SK-N-SH (cell line): ENCODE data around the gene CNTNAP2. TPM values are rescaled to one million over a fixed set of nuclear protein-coding genes. Genes with fewer than 3 reads are reported as not detected.
A peak's percentile ranks its signal among the peaks of the same experiment; 100 is the strongest.

Source experiments
- CTCF ChIA-PET: fragments of 300-600, 350-600 bp; formaldehyde crosslinking; extraction: SDS; loops from one replicate; lab custom pipeline; 2021; lab: Yijun Ruan, JAX
- POLR2A ChIA-PET: fragments of 350-600 bp; sonication (Branson Sonifier 250); formaldehyde crosslinking; extraction: SDS; loops from one replicate; lab custom pipeline; 2020; ENCODE audit warnings: antibody characterized with exemption, inconsistent platforms; lab: Yijun Ruan, JAX
- DNase-seq: peaks from one replicate; pipeline ENCODE4 v3.0.0; 2012
- H2AFZ ChIP-seq: fragments of 200-600 bp; sonication (generic); 2 replicates; pipeline ENCODE4 v1.8.1; 2016; ENCODE audit warnings: antibody characterized with exemption, mild to moderate bottlenecking, low read depth
- H3F3A ChIP-seq: fragments of 200-600 bp; sonication (generic); replicated peaks from 2 replicates; pipeline ENCODE3; 2016; ENCODE audit warnings: antibody characterized with exemption, mild to moderate bottlenecking; ENCODE audit not compliant: insufficient read depth
- H3K27ac ChIP-seq, 2 experiments: fragments of 200-500 bp in 1 of 2; fragments of 200-600 bp in 1 of 2; sonication (Bioruptor generic) in 1 of 2; sonication (generic), shearing (Covaris generic) in 1 of 2; 2 replicates each; pipeline versions ENCODE4 v1.5.1 to v1.6.1; 2014 to 2016; ENCODE audit warnings: low read depth in 2 of 2, inconsistent platforms in 1 of 2, low read length in 1 of 2, mild to moderate bottlenecking in 1 of 2, mixed read lengths in 1 of 2
- H3K27me3 ChIP-seq: fragments of 200-600 bp; sonication (generic), shearing (Covaris generic); 2 replicates; pipeline ENCODE4 v1.6.1; 2016; ENCODE audit warnings: mixed run types; ENCODE audit not compliant: insufficient read depth
- H3K36me3 ChIP-seq, 2 experiments: fragments of 200-500 bp in 1 of 2; fragments of 200-600 bp in 1 of 2; sonication (Bioruptor generic) in 1 of 2; sonication (generic) in 1 of 2; replicated peaks in 1 of 2; 2 replicates each; pipeline versions ENCODE3 to v1.5.1; 2014 to 2016; ENCODE audit warnings: low read length in 1 of 2, mild to moderate bottlenecking in 1 of 2; ENCODE audit not compliant: insufficient read depth in 2 of 2, control insufficient read depth in 1 of 2
- H3K4me1 ChIP-seq, 2 experiments: fragments of 200-500 bp in 1 of 2; fragments of 200-600 bp in 1 of 2; sonication (Bioruptor generic) in 1 of 2; sonication (generic), shearing (Covaris generic) in 1 of 2; 2 replicates each; pipeline versions ENCODE4 v1.5.1 to v1.6.1; 2014 to 2016; ENCODE audit warnings: low read depth in 1 of 2, low read length in 1 of 2, mixed run types in 1 of 2; ENCODE audit not compliant: insufficient read depth in 2 of 2, control insufficient read depth in 1 of 2
- H3K4me2 ChIP-seq: fragments of 200-600 bp; sonication (generic), shearing (Covaris generic); 2 replicates; pipeline ENCODE4 v1.6.1; 2017; ENCODE audit warnings: mixed run types
- H3K4me3 ChIP-seq, 2 experiments: fragments of 200-500 bp in 1 of 2; fragments of 200-600 bp in 1 of 2; sonication (Bioruptor generic) in 1 of 2; sonication (generic), shearing (Covaris generic) in 1 of 2; 2 replicates each; pipeline versions ENCODE4 v1.5.1 to v1.8.1; 2014 to 2016; ENCODE audit warnings: low read depth in 2 of 2, inconsistent platforms in 1 of 2, low read length in 1 of 2, mild to moderate bottlenecking in 1 of 2, mixed read lengths in 1 of 2, moderate library complexity in 1 of 2
- H3K79me2 ChIP-seq: fragments of 200-600 bp; sonication (generic); 2 replicates; pipeline ENCODE4 v1.8.1; 2017; ENCODE audit warnings: mild to moderate bottlenecking; ENCODE audit not compliant: insufficient read depth
- H3K9ac ChIP-seq: fragments of 200-600 bp; sonication (generic); 2 replicates; pipeline ENCODE4 v1.6.1; 2017; ENCODE audit warnings: mixed run types
- H3K9me2 ChIP-seq: fragments of 200-600 bp; sonication (generic); 2 replicates; pipeline ENCODE4 v1.6.1; 2017; ENCODE audit warnings: mixed run types
- H3K9me3 ChIP-seq: fragments of 200-600 bp; sonication (generic); 2 replicates; pipeline ENCODE4 v1.6.1; 2017; ENCODE audit warnings: mixed run types, mild to moderate bottlenecking, moderate library complexity
- H4K20me1 ChIP-seq: fragments of 200-600 bp; sonication (generic); 2 replicates; pipeline ENCODE4 v1.6.1; 2017; ENCODE audit warnings: mild to moderate bottlenecking, mixed run types; ENCODE audit not compliant: insufficient read depth
- ELF1 ChIP-seq: IDR thresholded peaks from 2 replicates; pipeline ENCODE4 v1.4.0; 2012
- FOSL2 ChIP-seq: IDR thresholded peaks from 2 replicates; pipeline ENCODE4 v1.4.0; 2012; ENCODE audit warnings: low read depth, mild to moderate bottlenecking, moderate library complexity, borderline replicate concordance
- FOXJ3 ChIP-seq: sonication (generic); formaldehyde crosslinking; IDR thresholded peaks from 2 replicates; pipeline ENCODE4 v1.5.1; 2020; ENCODE audit warnings: mild to moderate bottlenecking, missing genetic modification reagents
- GATA2 ChIP-seq: sonication (generic); formaldehyde crosslinking; IDR thresholded peaks from 2 replicates; pipeline ENCODE4 v1.5.0; 2020; ENCODE audit warnings: mild to moderate bottlenecking, missing genetic modification reagents
- NFIC ChIP-seq: IDR thresholded peaks from 2 replicates; pipeline ENCODE4 v1.4.0; 2012; ENCODE audit warnings: borderline replicate concordance
- PBX3 ChIP-seq: IDR thresholded peaks from 2 replicates; pipeline ENCODE4; 2012
- REST ChIP-seq: IDR thresholded peaks from 2 replicates; pipeline ENCODE4 v1.6.1; 2012; ENCODE audit warnings: mild to moderate bottlenecking, low read depth, low read length, moderate library complexity
- RFX5 ChIP-seq: IDR thresholded peaks from 2 replicates; pipeline ENCODE4 v1.6.1; 2012; ENCODE audit warnings: mild to moderate bottlenecking, improper control_type of control experiment, low read length
- SIN3A ChIP-seq: IDR thresholded peaks from 2 replicates; pipeline ENCODE4 v1.6.1; 2012; ENCODE audit warnings: low read depth, mild to moderate bottlenecking, low read length, moderate library complexity, borderline replicate concordance
- SMC3 ChIP-seq: IDR thresholded peaks from 2 replicates; pipeline ENCODE4 v1.6.1; 2012; ENCODE audit warnings: low read depth, low read length, improper control_type of control experiment
- TCF12 ChIP-seq: IDR thresholded peaks from 2 replicates; pipeline ENCODE4 v1.4.0; 2012
- USF2 ChIP-seq: fragments of 150-350 bp; IDR thresholded peaks from 2 replicates; pipeline ENCODE4 v1.6.1; 2017; ENCODE audit warnings: antibody characterized with exemption, low read length, low read depth, borderline replicate concordance
- WGBS: methylation state at CpG from one replicate; pipeline ENCODE4 v1.1.6; 2017; ENCODE audit warnings: low lambda C conversion rate; 5-methylcytosine and 5-hydroxymethylcytosine counted together
- polyA plus RNA-seq, 3 experiments: library from polyadenylated mRNA; depleted of rRNA; stranded (reverse); fragments of >200 nt; gene quantifications; 2 replicates each; pipeline ENCODE4 v1.2.3, GENCODE V29; 2012
- TF ChIP-seq, protein P1 (sequence below): IDR thresholded peaks from 2 replicates; pipeline ENCODE4 v1.4.0; 2012; ENCODE audit warnings: low read depth, borderline replicate concordance

CNTNAP2 gene
- polyA plus RNA-seq, 1 of the 3 experiments (the other 2 are of a cell fraction) = 3.4 TPM

- no peak for DNase-seq
- H3K27ac ChIP-seq = peak overlapping the region; percentile 51 to 72; a peak in 3 of 4 replicates
- H3K9me3 ChIP-seq = no peaks in the 10 kb centered on the region
- TF ChIP-seq, protein P1, sequence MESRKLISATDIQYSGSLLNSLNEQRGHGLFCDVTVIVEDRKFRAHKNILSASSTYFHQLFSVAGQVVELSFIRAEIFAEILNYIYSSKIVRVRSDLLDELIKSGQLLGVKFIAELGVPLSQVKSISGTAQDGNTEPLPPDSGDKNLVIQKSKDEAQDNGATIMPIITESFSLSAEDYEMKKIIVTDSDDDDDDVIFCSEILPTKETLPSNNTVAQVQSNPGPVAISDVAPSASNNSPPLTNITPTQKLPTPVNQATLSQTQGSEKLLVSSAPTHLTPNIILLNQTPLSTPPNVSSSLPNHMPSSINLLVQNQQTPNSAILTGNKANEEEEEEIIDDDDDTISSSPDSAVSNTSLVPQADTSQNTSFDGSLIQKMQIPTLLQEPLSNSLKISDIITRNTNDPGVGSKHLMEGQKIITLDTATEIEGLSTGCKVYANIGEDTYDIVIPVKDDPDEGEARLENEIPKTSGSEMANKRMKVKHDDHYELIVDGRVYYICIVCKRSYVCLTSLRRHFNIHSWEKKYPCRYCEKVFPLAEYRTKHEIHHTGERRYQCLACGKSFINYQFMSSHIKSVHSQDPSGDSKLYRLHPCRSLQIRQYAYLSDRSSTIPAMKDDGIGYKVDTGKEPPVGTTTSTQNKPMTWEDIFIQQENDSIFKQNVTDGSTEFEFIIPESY = no peak
- TF ChIP-seq SMC3 = no peak
- TF ChIP-seq TCF12 = no peak
- no peak for TF ChIP-seq NFIC
- no peak for TF ChIP-seq USF2
- no peaks in the 10 kb centered on the region for H3K79me2 ChIP-seq
- peaks cover 16% of the 10 kb centered on the region for H3F3A ChIP-seq
- no peaks in the 10 kb centered on the region for H3K27me3 ChIP-seq
- peak overlapping the region; percentile 39 for H3K9ac ChIP-seq
- no peaks in the 10 kb centered on the region for H3K36me3 ChIP-seq
- H3K4me2 ChIP-seq = no peak overlapping the region
- no peaks in the 10 kb centered on the region for H3K9me2 ChIP-seq
- POLR2A ChIA-PET = no interaction called here
- H3K4me3 ChIP-seq = no peak overlapping the region
- H3K4me1 ChIP-seq = peaks cover 4 to 30% of the 10 kb centered on the region in 2 experiments
- no peak overlapping the region; the same call in 1 of the 2 replicates for H2AFZ ChIP-seq
- CTCF ChIA-PET = interaction anchor here (0.6 to 2.0 kb wide), 3 partner anchors 12 to 1294 kb away, joined by 3 to 8 read pairs (median 3); no protein-coding TSS in a partner anchor
- H4K20me1 ChIP-seq = no peaks in the 10 kb centered on the region
Observed at GRCh38 chr7:147413557-147413870, 1296.9 kb downstream of the CNTNAP2 start.

DNA sequence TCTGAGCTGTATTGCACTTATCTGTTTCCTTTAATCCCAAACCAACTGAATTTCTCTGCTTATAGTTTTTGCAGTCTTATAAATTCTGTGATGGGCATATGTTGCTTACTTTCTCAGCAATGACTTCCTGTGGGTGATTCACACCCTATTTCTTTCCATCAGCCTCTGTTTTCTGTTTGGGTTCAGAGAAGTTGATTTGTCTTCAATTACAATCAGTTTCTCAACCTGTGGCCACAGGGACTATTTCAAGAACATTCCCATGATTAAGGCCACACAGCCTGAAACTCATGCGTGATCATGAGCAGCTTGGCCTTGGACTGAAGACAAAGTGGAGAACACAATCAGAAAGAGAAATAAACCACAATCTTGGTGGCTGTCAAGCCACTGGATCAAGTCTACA lies 1299.4 kb downstream of the CNTNAP2 start:
- DNase-seq = no peak
- Histone ChIP-seq H3K27ac (no peak overlapping the region), H3K4me1 (peaks cover 4 to 28% of the 10 kb centered on the region in 2 experiments), H3K9me2 (no peaks in the 10 kb centered on the region), H3K9ac (no peak overlapping the region), H2AFZ (peak overlapping the region; percentile 16; the same call in 1 of the 2 replicates), H3K4me2 (no peak overlapping the region), H4K20me1 (no peaks in the 10 kb centered on the region), H3K36me3 (no peaks in the 10 kb centered on the region), H3K27me3 (no peaks in the 10 kb centered on the region), H3K79me2 (no peaks in the 10 kb centered on the region), H3K9me3 (no peaks in the 10 kb centered on the region), H3K4me3 (no peak overlapping the region), H3F3A (peaks cover 16% of the 10 kb centered on the region)
- no peak for TF ChIP-seq PBX3
- TF ChIP-seq SIN3A = no peak
- ChIA-PET CTCF (interaction anchor here (1.0 kb wide), 1 partner anchor 16 kb away, joined by 4 read pairs; no protein-coding TSS in a partner anchor), POLR2A (no interaction called here)
- WGBS = 100% methylated on average over 1 of the region's 1 CpG

GRCh38 chr7:147418966-147419365 lies 1302.4 kb downstream of the CNTNAP2 start:
- no peaks in the 10 kb centered on the region for H3K27me3 ChIP-seq
- no peak overlapping the region for H3K9ac ChIP-seq
- no peak for DNase-seq
- WGBS = 62% methylated on average over 3 of the region's 3 CpGs
- H3K9me3 ChIP-seq = no peaks in the 10 kb centered on the region
- no peak overlapping the region for H3K4me3 ChIP-seq
- no peaks in the 10 kb centered on the region for H3F3A ChIP-seq
- H4K20me1 ChIP-seq = no peaks in the 10 kb centered on the region
- H3K36me3 ChIP-seq = no peaks in the 10 kb centered on the region
- no peaks in the 10 kb centered on the region; a peak in 1 of 4 replicates for H3K4me1 ChIP-seq
- H3K27ac ChIP-seq = no peak overlapping the region
- ChIA-PET CTCF (interaction anchor here (1.1 to 1.5 kb wide), 3 partner anchors 9 to 117 kb away, joined by 3 to 5 read pairs (median 3); no protein-coding TSS in a partner anchor), POLR2A (no interaction called here)
- no peaks in the 10 kb centered on the region for H3K79me2 ChIP-seq
- TF ChIP-seq FOXJ3 (CRISPR knock-in tag) (no peak), RFX5 (no peak), SIN3A (no peak), GATA2 (CRISPR knock-in tag) (no peak), REST (no peak), FOSL2 (no peak), ELF1 (no peak)
- no peak overlapping the region for H3K4me2 ChIP-seq
- H2AFZ ChIP-seq = 0 out of 2 replicates have a peak overlapping the region, but pooled peaks have one; percentile 7
- no peaks in the 10 kb centered on the region for H3K9me2 ChIP-seq
